HTERT RPE-1 (cell line): Measurements from ENCODE around the gene GPR3.

Experiments
- in situ Hi-C: fragments of 300-500 bp; cut with MboI; formaldehyde crosslinking; loops from 4 replicates; pipeline ENCODE4 v1.14.3; 2020; ENCODE audit warnings: low sequenced_read_pairs

The GPR3 gene

GRCh38 chr1:27358038-27358927, 34.1 kb upstream of the GPR3 start:
- in situ Hi-C loops = no loop called here

- in situ Hi-C loops = no loop called here
These were observed 33.5 kb upstream of the GPR3 start for GRCh38 chr1:27358928-27359313.

- in situ Hi-C loops = no loop called here
These were observed 32.6 kb upstream of the GPR3 start for GRCh38 chr1:27359822-27360158.

GRCh38 chr1:27360159-27361043, 32.0 kb upstream of the GPR3 start:
- in situ Hi-C loops = no loop called here

- in situ Hi-C loops = no loop called here
These were observed 31.4 kb upstream of the GPR3 start for GRCh38 chr1:27361044-27361402.

DNA sequence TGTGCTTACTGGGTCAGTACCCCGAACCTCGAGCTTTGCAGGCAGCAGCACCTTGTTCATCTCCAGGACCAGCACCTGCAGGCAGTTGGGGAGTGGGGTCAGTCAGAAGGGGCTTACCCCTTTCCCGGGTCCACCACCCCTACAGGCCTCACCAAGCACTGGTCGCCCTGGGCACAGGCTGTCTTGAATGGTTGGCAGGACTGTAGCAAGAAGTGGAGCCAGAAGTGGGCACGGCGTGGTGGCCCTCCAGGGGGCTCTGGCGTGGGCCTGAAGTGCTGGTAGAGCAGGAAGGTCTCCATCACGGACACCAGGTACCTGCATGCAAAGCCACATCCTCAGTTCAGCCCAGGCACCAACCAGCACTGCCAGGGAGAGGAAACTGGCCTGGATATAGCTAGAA, 30.9 kb upstream of the GPR3 start:
- in situ Hi-C loops = no loop called here

- in situ Hi-C loops = no loop called here
These were observed 28.4 kb upstream of the GPR3 start for GRCh38 chr1:27363766-27364695.

- in situ Hi-C loops = no loop called here
These were observed 27.6 kb upstream of the GPR3 start for GRCh38 chr1:27364696-27365371.

DNA sequence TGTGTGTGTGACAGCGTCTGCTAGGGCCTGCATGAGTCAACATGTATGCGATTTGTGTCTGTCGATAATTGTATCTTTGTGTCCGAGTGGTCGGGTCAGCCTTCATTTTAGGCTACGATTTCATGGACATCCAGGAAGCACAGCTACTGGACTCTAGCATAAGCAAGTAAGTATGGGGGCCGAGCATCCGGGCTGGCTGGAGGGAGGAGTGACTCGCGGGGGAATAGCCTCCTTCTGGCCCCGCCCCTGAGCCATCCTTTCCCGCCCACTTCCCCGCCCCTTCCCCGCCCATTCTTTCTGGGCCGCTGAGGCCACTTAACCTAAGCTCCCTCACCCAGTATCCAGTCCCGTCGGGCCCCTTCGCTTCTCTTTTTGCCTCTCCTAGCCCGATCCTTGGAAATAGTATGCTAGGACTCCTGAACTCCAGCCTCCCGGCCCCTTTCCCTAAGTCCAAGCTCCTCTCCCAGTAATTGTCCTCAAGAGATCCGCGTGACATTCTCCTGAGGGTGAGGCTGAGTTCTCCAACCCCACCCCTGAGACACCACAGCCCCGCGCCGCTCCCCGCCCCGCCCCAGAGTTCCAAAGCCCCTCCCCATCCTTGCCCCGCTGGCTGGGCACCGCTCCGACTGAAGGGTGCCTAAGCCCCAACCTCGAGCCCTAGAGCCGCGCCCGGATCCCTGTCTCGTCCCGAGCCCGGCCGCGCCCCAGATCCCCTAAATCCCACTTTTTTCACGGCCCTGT, 26.9 kb upstream of the GPR3 start:
- in situ Hi-C loops = no loop called here

GRCh38 chr1:27366113-27366410, 26.4 kb upstream of the GPR3 start:
- in situ Hi-C loops = no loop called here

GRCh38 chr1:27366411-27367159, 25.8 kb upstream of the GPR3 start, which contains the start of gene MAP3K6:
TSS of gene MAP3K6 (minus strand) at chr1:27366961. CDS start at chr1:27366597, 364 bp downstream.
- in situ Hi-C loops = no loop called here

GRCh38 chr1:27367160-27367650, 25.2 kb upstream of the GPR3 start:
- in situ Hi-C loops = no loop called here

DNA sequence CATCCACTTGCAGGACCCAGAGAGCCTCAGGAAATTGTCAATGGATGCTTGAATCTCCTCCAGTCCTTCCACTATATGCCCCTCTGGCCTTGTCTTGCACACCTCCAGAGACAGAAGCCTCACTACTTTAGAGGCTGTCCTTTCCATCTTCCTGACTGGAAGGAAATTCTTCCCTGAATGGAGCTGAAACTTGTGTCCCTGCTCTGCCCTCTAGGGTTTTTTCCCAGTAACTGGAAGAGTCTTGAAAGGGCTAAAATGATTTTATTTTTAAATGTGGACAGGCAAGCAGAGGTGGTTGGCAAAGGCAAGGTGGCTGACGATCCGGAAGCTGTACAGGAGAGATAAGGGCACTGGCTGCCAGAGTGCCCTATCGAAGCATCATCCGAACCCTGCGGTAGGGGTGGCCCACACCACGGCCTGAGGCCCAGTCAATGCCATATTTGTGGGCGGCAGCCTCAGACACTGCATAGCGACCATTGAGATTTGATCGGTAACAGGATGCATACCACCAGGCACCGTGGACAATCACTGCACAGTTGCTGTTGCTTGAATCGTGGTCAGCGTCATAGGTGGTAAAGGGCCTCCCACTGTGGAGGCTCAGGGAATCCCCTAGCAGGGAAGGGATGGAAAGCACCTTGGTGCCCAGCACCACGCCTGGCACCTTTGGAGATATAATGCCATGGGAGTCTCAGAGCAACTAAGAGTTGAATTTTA, 23.4 kb upstream of the GPR3 start:
- in situ Hi-C loops = no loop called here

GRCh38 chr1:27372022-27372807, 20.2 kb upstream of the GPR3 start:
- in situ Hi-C loops = no loop called here

GRCh38 chr1:27372808-27373690, 19.4 kb upstream of the GPR3 start:
- in situ Hi-C loops = no loop called here

DNA sequence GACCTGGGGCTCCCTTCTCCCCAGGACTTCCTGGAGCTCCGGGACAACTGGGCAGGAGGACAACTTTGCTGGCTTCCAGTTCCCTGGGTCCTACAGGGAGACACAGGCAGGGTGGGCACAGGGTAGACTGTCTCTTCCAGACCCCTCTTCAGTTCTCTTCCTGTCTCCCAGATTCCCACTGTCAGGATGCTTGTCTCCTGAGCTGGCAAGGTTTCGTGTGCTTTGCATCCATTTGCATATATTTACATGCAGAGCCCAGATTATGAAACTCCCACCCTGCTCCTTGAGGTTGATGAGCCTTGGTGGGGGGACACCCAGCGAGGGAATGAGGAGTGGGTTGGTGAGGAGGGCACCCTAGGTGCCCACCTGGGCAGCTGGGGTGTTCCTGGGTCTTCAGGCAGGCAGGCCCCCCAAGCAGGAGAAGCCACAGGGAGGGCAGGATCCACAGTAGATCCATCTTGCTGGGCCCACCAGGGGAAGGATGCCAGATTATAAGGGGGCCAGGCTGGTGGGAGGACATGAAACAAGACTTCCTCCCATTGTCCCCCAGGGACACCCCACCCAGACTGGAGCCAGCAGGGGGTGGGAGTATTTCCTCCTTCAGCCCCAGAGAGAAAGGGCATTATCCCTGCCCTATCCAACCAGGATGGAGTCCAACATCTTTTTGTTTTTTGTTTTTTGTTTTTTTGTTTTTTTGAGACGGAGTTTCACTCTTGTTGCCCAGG, 17.9 kb upstream of the GPR3 start, which contains the start of gene FCN3:
Gene FCN3 (minus strand): TSS at position 463 of the 725 bp plus-strand sequence. CDS start 6 bp downstream, at position 457.
- in situ Hi-C loops = no loop called here
